IMR-90 (cell line): ENCODE data around the gene ETFA. TPM values are rescaled to one million over a fixed set of nuclear protein-coding genes. Genes with fewer than 3 reads are reported as not detected.

Experiments
- ATAC-seq: fragments of 200-7000 bp; cut with Tn5 transposase; 2 replicates; pipeline ENCODE4 v1.9.1; 2020; ENCODE audit warnings: low read depth, mild to moderate bottlenecking, moderate library complexity
- BruUV-seq: library from RNA; stranded (reverse); fragments of 400-500 nt; replicated peaks from 2 replicates; lab custom pipeline; 2021; lab: Mats Ljungman, UMichigan
- CTCF ChIA-PET: fragments of 300-600 bp; formaldehyde crosslinking; extraction: SDS; loops from one replicate; lab custom pipeline; 2021; ENCODE audit warnings: antibody characterized with exemption; lab: Yijun Ruan, JAX
- POLR2A ChIA-PET: fragments of 300-600 bp; sonication (Branson Sonifier 250); formaldehyde crosslinking; loops from one replicate; lab custom pipeline; 2022; ENCODE audit warnings: antibody characterized with exemption; ENCODE audit not compliant: unreplicated experiment; lab: Charles Lee
- DNase-seq: peaks from one replicate; pipeline ENCODE4 v3.0.0; 2013
- H2AFZ ChIP-seq: replicated peaks from 2 replicates; pipeline ENCODE3; 2013; ENCODE audit warnings: low read length, mild to moderate bottlenecking; ENCODE audit not compliant: poor library complexity
- H2AK5ac ChIP-seq: 2 replicates; pipeline ENCODE4 v1.6.1; 2013; ENCODE audit warnings: low read depth, low read length, inconsistent platforms
- H2AK9ac ChIP-seq: replicated peaks from 2 replicates; pipeline ENCODE3; 2013; ENCODE audit warnings: mild to moderate bottlenecking, low read depth, low read length, moderate library complexity; ENCODE audit not compliant: poor library complexity
- H2BK120ac ChIP-seq: 2 replicates; pipeline ENCODE4 v1.6.1; 2013; ENCODE audit warnings: low read depth, low read length, inconsistent platforms
- H2BK15ac ChIP-seq: 3 replicates; pipeline ENCODE4 v1.6.1; 2013; ENCODE audit warnings: low read depth, low read length, inconsistent platforms
- H2BK20ac ChIP-seq: 2 replicates; pipeline ENCODE4 v1.6.1; 2013; ENCODE audit warnings: low read depth, mild to moderate bottlenecking, inconsistent platforms, low read length, moderate library complexity
- H2BK5ac ChIP-seq: 2 replicates; pipeline ENCODE4 v1.6.1; 2013; ENCODE audit warnings: mild to moderate bottlenecking, low read depth, low read length, inconsistent platforms; ENCODE audit not compliant: poor library complexity, severe bottlenecking
- H3K14ac ChIP-seq: replicated peaks from 2 replicates; pipeline ENCODE4 v1.6.1; 2013; ENCODE audit warnings: low read depth, low read length, inconsistent platforms
- H3K18ac ChIP-seq: 2 replicates; pipeline ENCODE4 v1.6.1; 2013; ENCODE audit warnings: low read depth, low read length, control low read depth
- H3K23ac ChIP-seq: 2 replicates; pipeline ENCODE4 v1.6.1; 2013; ENCODE audit warnings: low read depth, low read length, inconsistent platforms
- H3K27ac ChIP-seq: 2 replicates; pipeline ENCODE4 v1.5.1; 2013; ENCODE audit warnings: mild to moderate bottlenecking, control low read depth, low read length; ENCODE audit not compliant: insufficient read depth
- H3K27me3 ChIP-seq: 2 replicates; pipeline ENCODE4 v1.6.1; 2013; ENCODE audit warnings: low read length; ENCODE audit not compliant: control insufficient read depth, insufficient read depth
- H3K36me3 ChIP-seq: 2 replicates; pipeline ENCODE4 v1.6.1; 2013; ENCODE audit warnings: low read length, mixed read lengths; ENCODE audit not compliant: control insufficient read depth, insufficient read depth
- H3K4ac ChIP-seq: 2 replicates; pipeline ENCODE4 v1.6.1; 2013; ENCODE audit warnings: low read depth, low read length, inconsistent platforms
- H3K4me1 ChIP-seq: 2 replicates; pipeline ENCODE4 v1.6.1; 2013; ENCODE audit warnings: low read length, mixed read lengths; ENCODE audit not compliant: control insufficient read depth, insufficient read depth
- H3K4me2 ChIP-seq: 2 replicates; pipeline ENCODE4 v1.6.1; 2013; ENCODE audit warnings: low read depth, mild to moderate bottlenecking, control low read depth, low read length, moderate library complexity
- H3K4me3 ChIP-seq: 2 replicates; pipeline ENCODE4 v1.5.1; 2013; ENCODE audit warnings: low read depth, mild to moderate bottlenecking, control low read depth, low read length, moderate library complexity; ENCODE audit not compliant: insufficient read depth
- H3K56ac ChIP-seq: 2 replicates; pipeline ENCODE4 v1.6.1; 2013; ENCODE audit warnings: low read length, inconsistent platforms; ENCODE audit not compliant: insufficient read depth; ENCODE audit errors: extremely low read depth
- H3K79me1 ChIP-seq, 2 experiments: 2 replicates each; pipeline ENCODE4 v1.6.1; 2013; ENCODE audit warnings: low read length in 2 of 2, inconsistent platforms in 1 of 2, low read depth in 1 of 2
- H3K9ac ChIP-seq: 2 replicates; pipeline ENCODE4 v1.6.1; 2013; ENCODE audit warnings: low read depth, low read length, control low read depth
- H3K9me1 ChIP-seq: 2 replicates; pipeline ENCODE4 v1.6.1; 2013; ENCODE audit warnings: low read length, inconsistent platforms; ENCODE audit not compliant: insufficient read depth
- H3K9me3 ChIP-seq: 2 replicates; pipeline ENCODE4 v1.6.1; 2013; ENCODE audit warnings: low read length; ENCODE audit not compliant: control insufficient read depth, insufficient read depth
- H4K20me1 ChIP-seq: 2 replicates; pipeline ENCODE4 v1.6.1; 2013; ENCODE audit warnings: low read length, inconsistent platforms; ENCODE audit not compliant: insufficient read depth
- H4K5ac ChIP-seq: 2 replicates; pipeline ENCODE4 v1.6.1; 2013; ENCODE audit warnings: mild to moderate bottlenecking, low read depth, low read length, control low read depth
- H4K8ac ChIP-seq, 2 experiments: 2 replicates each; pipeline ENCODE4 v1.6.1; 2013; ENCODE audit warnings: low read depth in 2 of 2, low read length in 2 of 2, control low read depth in 1 of 2, inconsistent platforms in 1 of 2
- H4K91ac ChIP-seq: 2 replicates; pipeline ENCODE4 v1.6.1; 2013; ENCODE audit warnings: low read depth, low read length, inconsistent platforms; ENCODE audit not compliant: insufficient read depth
- BHLHE40 ChIP-seq: fragments of 150-350 bp; IDR thresholded peaks from 2 replicates; pipeline ENCODE4 v1.6.1; 2016; ENCODE audit warnings: mild to moderate bottlenecking, low read depth, low read length
- CEBPB ChIP-seq: IDR thresholded peaks from 2 replicates; pipeline ENCODE4 v1.6.1; 2012; ENCODE audit warnings: low read depth, low read length, improper control_type of control experiment
- CHD1 ChIP-seq: IDR thresholded peaks from 2 replicates; pipeline ENCODE4 v1.6.1; 2012; ENCODE audit warnings: low read depth, low read length, improper control_type of control experiment
- FOS ChIP-seq: fragments of 150-350 bp; IDR thresholded peaks from 2 replicates; pipeline ENCODE4 v1.6.1; 2016; ENCODE audit warnings: low read depth, low read length
- MAFK ChIP-seq: IDR thresholded peaks from 2 replicates; pipeline ENCODE4 v1.6.1; 2012; ENCODE audit warnings: low read depth, low read length, improper control_type of control experiment
- RAD21 ChIP-seq: IDR thresholded peaks from 2 replicates; pipeline ENCODE4 v1.6.1; 2012; ENCODE audit warnings: low read length, improper control_type of control experiment
- WGBS, 2 experiments: methylation state at CpG; one replicate each; pipeline versions ENCODE4 v1.1.5 to v1.1.7; 2013; ENCODE audit warnings: missing lambda C conversion rate in 2 of 2; ENCODE audit not compliant: insufficient read length in 1 of 2; ENCODE audit errors: extremely low coverage in 2 of 2; 5-methylcytosine and 5-hydroxymethylcytosine counted together
- dilution Hi-C: fragments of 300-500 bp; cut with HindIII; formaldehyde crosslinking; loops from one replicate; pipeline ENCODE4 v1.14.3; 2018; ENCODE audit warnings: low sequenced_read_pairs; ENCODE audit not compliant: unreplicated experiment
- in situ Hi-C: fragments of 300-500 bp; cut with MboI; formaldehyde crosslinking; loops from 3 replicates; pipeline ENCODE4 v1.14.3; 2019; ENCODE audit warnings: low sequenced_read_pairs, inconsistent platforms, mixed read lengths
- intact Hi-C: fragments of 100-400 bp; cut with micrococcal nuclease; formaldehyde crosslinking; loops from 2 replicates; pipeline ENCODE4 v1.10.0; 2022
- polyA plus RNA-seq, 3 experiments: library from polyadenylated mRNA; depleted of rRNA; stranded (reverse); fragments of >200 nt; gene quantifications; 2 replicates each; pipeline ENCODE4 v1.2.3, GENCODE V29; 2012; ENCODE audit warnings: low replicate concordance in 1 of 3
- total RNA-seq: library from RNA; depleted of rRNA; stranded (reverse); fragments of >200 nt; gene quantifications from 2 replicates; pipeline ENCODE4 v1.2.3, GENCODE V29; 2012

The ETFA gene
- total and polyA plus RNA-seq, 2 of the 4 experiments (the other 2 are of a cell fraction), result 115 to 172 TPM

DNA sequence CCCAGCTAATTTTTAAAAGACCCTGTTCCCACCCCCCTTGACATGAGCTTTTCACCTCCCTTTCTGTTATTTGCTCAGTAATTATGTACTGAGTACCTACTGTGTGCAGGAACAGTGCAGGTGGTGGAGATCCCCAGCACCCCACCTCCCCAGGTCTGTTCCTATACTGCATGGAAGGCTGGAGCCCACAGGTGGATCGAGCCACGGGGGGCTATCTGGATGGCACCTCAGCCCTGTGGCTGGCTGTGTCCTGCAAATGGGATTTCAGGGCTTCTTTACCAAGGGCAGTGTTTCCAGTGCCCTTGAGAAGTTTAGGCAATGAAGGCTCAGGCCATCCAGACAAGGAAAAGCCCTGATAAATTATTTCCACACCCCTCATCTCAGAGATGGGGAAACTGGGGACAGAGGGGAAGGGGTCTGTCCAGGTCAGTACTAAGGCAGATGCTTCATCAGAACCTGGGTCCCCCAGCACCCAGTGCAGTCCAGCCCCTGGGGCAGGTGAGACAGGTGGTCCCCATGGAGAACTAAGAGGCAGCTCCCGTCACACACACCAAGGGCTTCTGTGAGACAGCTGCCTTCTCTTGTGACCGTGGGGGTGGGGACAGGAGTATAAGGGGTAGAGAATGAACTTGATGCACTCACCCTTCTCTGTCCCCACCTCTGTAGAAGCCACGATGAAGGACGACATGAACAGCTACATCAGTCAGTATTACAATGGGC is 109.6 kb downstream of the ETFA start:
- DNase-seq (no peak), ATAC-seq (no peak)
- H3K14ac ChIP-seq, result no peak overlapping the region
- POLR2A ChIA-PET, result no interaction called here
- no peak overlapping the region for H3K4me2 ChIP-seq
- H3K9me3 ChIP-seq, result no peaks in the 10 kb centered on the region
- H2AK9ac ChIP-seq, result peak overlapping the region; percentile 9
- no peak overlapping the region for H3K23ac ChIP-seq
- no peak overlapping the region for H3K56ac ChIP-seq
- H3K27ac ChIP-seq, result no peak overlapping the region
- no peak overlapping the region for H3K4me3 ChIP-seq
- intact Hi-C loops, result no loop called here
- no peak overlapping the region for H3K4ac ChIP-seq
- H2AFZ ChIP-seq, result peak overlapping the region; percentile 1
- dilution Hi-C loops, result no loop called here
- no TSS peak for BruUV-seq
- CTCF ChIA-PET, result no interaction called here
- peaks cover 14% of the 10 kb centered on the region for H3K4me1 ChIP-seq
- H4K5ac ChIP-seq, result no peak overlapping the region
- peaks cover 5% of the 10 kb centered on the region for H4K20me1 ChIP-seq
- H2BK20ac ChIP-seq, result no peak overlapping the region
- peaks cover 2% of the 10 kb centered on the region; the same call in 1 of the 2 replicates for H3K36me3 ChIP-seq
- in situ Hi-C loops, result no loop called here
- TF ChIP-seq RAD21 (no peak), CEBPB (no peak), MAFK (no peak), CHD1 (no peak), BHLHE40 (no peak), FOS (no peak)
- no peak overlapping the region for H3K9ac ChIP-seq
- H3K27me3 ChIP-seq, result no peaks in the 10 kb centered on the region
- H2BK5ac ChIP-seq, result no peak overlapping the region
- WGBS, 2 experiments, result no CpG with 5 or more reads among the region's 6 CpGs
- H2BK120ac ChIP-seq, result no peak overlapping the region
- no peak overlapping the region for H3K18ac ChIP-seq
- peaks cover 19% of the 10 kb centered on the region for H3K9me1 ChIP-seq
- no peaks in the 10 kb centered on the region for H3K79me1 ChIP-seq
- no peak overlapping the region for H4K91ac ChIP-seq
- H2BK15ac ChIP-seq, result no peak overlapping the region
- no peak overlapping the region for H4K8ac ChIP-seq
- H2AK5ac ChIP-seq, result no peak overlapping the region
